GM19463 (cell line): ENCODE data around the gene SLC30A10.
"Not testable (repeated sequence)": the region's sequence is repeated elsewhere in the genome, so short reads cannot be mapped to it uniquely, and the experiment has no call there.

Experiments
- ATAC-seq: cut with Tn5 transposase; IDR thresholded peaks from one replicate; pipeline ENCODE4 v1.9.1; 2021; ENCODE audit warnings: mild to moderate bottlenecking, moderate library complexity; ENCODE audit not compliant: unreplicated experiment

SLC30A10 gene

GRCh38 chr1:219927956-219928790 is at the start of gene SLC30A10:
SLC30A10 (minus strand) TSS chr1:219928557; CDS start chr1:219928440, 117 bp downstream.
- peak; percentile 53 for ATAC-seq

DNA sequence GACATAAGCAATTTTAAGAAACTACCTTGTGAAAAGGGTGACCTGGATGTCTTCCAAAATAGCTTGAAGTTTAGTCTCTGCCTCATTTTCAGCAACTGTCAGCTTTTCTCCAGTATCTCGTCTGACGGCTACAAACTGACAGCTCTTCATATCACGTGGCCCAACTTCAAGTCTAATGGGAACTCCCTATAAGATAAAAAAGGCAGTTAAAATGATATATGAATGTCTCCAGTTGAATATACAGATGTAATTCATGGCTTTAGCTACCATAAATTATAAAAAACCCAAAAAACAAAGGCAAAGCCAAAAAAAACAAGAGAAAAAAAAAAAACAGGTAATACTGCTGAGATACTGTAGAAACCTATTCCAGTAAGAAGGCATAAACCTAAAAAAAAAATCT is 44.9 kb upstream of the SLC30A10 start:
- no peak for ATAC-seq

DNA sequence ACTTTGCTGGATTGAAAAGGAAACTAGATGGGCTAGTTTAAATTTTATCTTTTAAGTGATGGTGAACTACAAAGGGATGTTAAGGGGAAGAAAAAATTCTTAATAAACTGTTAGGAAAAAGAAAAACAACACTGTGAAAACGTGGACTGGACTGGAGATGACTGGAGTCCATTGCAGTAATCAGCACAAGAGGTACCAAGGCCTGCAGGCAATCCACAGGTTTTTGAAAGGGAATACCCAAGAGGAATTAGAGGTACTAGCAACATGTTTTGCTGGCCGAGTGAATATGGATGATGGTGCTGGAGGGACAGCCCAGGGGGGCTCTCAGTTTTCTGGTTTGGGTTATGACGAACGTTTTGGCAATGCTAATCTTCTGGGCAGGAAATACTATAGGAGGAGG is 39.0 kb upstream of the SLC30A10 start:
- ATAC-seq, result no peak

DNA sequence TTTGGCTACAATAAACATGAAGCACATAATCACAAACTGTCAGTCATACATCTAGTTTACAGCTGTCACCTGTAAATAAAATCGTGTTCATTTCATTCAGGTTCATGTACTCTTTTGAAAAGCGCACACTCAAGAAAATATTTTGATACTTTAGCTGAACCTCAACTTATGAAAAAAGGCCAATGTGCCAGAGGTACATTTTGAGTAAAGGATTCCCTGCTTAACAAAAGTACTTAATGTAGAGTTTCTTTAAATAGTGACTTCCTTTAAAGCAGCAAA is 37.7 kb upstream of the SLC30A10 start:
- no peak for ATAC-seq

- no peak for ATAC-seq
Measured at GRCh38 chr1:219965285-219966070, 37.1 kb upstream of the SLC30A10 start.

- ATAC-seq, result no peak
Measured at GRCh38 chr1:219963432-219963831, 35.1 kb upstream of the SLC30A10 start.

- ATAC-seq, result no peak
Measured at GRCh38 chr1:219961684-219962083, 33.3 kb upstream of the SLC30A10 start.

- no peak for ATAC-seq
Measured at GRCh38 chr1:219959540-219960203, 31.3 kb upstream of the SLC30A10 start.

- ATAC-seq, result no peak
Measured at GRCh38 chr1:219958875-219959417, 30.6 kb upstream of the SLC30A10 start.

GRCh38 chr1:219954736-219955421 is 26.5 kb upstream of the SLC30A10 start:
- ATAC-seq, result no peak

DNA sequence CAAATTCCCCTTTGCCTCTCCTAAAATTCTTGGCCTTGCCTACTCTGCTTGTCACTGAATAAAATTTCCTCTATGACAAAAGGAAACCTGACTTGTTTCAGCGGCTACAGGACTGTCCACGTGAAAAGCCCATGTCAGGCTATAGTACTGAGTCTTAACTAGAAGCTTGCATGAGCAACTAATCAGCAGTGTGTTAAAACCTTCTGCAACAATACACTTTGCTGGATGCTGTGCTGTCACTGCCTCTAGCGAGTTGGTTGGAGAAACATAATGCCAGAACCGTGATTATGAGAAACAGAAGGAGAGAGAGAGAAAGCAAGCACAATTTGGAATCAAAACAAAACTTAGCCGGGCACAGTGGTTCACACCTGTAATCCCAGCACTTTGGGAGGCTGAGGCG is 25.7 kb upstream of the SLC30A10 start:
- no peak for ATAC-seq

DNA sequence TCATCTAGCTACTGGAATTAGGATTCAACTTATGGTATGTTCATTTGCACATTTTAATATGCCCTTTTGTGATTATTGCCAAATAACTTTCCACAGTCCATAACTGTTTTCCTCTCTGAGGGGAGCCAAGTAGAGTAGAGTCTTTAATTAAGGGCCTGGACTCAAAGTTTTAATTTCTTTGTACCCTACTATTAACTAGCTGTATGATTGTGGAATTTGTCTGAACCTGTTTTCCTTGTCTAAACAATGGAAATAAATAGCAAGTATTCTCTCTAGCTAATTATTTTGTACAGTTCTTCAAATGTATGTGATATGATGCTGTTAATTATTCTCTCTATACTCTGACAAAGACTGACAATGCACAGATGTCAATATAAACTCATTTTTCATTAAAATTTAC is 24.0 kb upstream of the SLC30A10 start:
- ATAC-seq, result no peak

DNA sequence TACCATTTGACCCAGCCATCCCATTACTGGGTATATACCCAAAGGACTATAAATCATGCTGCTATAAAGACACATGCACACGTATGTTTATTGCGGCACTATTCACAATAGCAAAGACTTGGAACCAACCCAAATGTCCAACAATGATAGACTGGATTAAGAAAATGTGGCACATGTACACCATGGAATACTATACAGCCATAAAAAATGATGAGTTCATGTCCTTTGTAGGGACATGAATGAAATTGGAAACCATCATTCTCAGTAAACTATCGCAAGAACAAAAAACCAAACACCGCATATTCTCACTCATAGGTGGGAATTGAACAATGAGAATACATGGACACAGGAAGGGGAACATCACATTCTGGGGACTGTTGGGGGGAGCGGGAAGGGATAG is 20.9 kb upstream of the SLC30A10 start:
- ATAC-seq, result not testable (repeated sequence)

DNA sequence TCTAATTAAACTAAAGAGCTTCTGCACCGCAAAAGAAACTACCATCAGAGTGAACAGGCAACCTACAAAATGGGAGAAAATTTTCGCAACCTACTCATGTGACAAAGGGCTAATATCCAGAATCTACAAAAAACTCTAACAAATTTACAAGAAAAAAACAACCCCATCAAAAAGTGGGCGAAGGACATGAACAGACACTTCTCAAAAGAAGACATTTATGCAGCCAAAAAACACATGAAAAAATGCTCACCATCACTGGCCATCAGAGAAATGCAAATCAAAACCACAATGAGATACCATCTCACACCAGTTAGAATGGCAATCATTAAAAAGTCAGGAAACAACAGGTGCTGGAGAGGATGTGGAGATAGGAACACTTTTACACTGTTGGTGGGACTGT is 20.4 kb upstream of the SLC30A10 start:
- not testable (repeated sequence) for ATAC-seq

DNA sequence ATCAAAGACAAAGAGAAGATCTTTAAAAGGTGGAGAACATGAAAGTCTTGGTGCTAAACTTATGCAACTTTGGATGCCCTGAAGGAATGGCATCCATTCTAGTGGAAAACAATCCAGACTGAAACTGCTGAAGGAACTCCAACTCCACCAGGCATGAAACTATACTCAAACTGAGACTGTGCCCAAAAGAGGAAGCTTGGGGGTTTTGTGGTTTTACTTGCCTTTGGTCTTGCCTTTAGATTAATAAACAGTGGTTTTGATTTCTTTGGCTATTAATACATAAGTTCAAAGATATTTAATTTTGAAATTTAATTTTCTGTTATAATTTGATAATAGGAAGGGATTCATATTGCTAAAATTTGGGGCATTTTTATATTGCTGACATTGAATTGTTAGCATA is 17.4 kb upstream of the SLC30A10 start:
- no peak for ATAC-seq

DNA sequence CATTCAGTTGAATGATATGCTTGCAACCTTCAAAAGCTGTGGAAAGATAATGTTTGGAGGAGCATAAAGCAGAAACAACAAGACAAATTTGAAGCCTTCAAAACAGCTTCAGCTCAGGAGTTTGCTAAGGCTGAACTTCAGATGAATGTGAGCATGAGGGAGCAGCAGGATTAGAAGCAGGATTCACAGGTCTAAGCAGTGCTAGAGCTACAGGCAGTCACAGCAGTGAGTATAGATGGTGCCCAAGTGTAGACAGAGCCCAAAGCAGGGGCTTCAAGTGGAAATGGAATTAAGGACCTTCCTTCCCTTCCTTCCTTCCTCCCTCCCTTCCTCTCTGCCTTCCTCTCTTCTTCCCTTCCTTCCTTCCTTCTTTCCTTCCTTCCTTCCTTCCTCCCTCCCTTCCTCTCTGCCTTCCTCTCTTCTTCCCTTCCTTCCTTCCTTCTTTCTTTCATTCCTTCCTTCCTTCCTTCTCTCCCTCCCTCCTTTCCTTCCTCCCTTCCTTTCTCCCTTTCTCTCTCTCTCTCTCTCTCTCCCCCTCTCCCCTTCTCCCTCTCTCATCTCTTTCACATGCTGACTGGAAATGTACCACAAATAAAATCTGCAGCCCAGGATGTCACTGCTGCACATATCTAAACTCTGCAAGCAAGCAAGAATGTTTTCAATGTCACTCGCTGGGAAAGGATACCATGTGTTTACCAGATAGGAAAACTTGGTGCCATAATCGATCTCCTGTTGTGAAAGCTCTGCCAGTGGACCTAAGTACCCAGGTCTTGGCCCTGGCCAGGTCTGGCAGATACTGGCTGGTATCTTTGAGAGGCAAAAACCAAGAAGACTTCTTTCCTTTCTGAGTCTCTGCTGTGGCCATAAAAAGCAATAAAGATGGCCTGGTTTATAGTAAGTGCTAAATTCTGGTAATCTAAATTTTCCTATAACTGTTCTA is 13.1 kb upstream of the SLC30A10 start:
- no peak for ATAC-seq

GRCh38 chr1:219940707-219941106 is 12.3 kb upstream of the SLC30A10 start:
- no peak for ATAC-seq

DNA sequence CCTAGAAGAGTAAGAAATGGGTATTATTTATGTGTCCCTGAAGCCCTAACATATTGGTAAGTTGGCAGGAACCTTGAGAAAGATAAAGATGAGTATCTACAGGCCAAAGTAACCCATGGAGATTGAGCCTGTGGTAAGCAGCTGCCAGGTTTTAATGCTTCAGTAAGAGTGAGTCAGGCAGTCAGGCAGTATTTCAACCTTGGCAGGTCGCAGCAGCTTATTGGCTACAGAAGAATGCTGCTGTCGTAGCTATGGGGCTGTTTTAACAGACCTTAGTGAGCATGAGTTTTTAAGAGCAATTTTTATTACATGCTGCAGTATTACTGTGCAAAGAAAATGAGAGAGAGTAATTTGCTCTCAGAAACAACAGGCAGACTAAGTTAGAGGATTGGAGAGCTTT is 10.3 kb upstream of the SLC30A10 start:
- no peak for ATAC-seq

DNA sequence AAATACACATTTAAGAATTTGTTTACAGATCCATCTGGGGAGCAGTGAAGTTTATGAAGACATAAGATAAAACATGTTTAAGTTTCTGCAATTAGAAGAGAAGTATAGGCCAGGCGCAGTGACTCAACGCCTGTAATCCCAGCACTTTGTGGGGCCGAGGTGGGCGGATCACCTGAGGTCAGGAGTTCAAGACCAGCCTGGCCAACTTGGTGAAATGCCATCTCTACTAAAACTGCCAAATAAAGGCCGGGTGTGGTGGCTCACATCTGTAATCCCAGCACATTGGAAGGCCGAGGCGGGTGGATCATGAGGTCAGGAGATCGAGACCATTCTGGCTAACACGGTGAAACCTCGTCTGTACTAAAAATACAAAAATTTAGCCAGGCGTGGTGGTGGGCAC is 5.4 kb upstream of the SLC30A10 start:
- ATAC-seq, result not testable (repeated sequence)

- ATAC-seq, result no peak
Measured at GRCh38 chr1:219931033-219931432, 2.7 kb upstream of the SLC30A10 start.
